ENCODE results near the gene LIX1. TPM values are rescaled to one million over a fixed set of nuclear protein-coding genes. Genes with fewer than 3 reads are reported as not detected.
"Not testable (repeated sequence)": the region's sequence is repeated elsewhere in the genome, so short reads cannot be mapped to it uniquely, and the experiment has no call there.

Gene LIX1
- total RNA-seq, 4 donors from 2014 or later: under 0.01 TPM; not detected in 2

DNA sequence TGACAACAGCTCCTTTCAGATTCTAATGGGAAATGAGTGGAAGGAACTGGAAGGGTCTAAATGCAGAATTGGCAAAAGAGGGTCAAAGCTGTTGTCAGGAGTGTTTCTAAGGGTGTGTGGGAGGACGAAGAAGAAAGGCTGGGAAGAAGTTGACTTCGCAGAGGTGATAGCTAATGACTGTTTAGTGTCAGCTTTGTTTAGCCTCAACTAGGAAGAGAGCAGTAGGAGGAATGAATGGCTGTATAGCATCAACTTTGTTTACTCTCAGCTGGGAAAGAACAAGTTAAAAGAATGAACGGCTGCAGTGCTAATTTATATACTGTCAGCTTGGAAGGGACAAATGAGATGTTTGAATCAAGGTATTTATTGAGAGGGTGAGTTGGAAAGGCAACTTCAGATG is 5.9 kb upstream of the LIX1 start:
- Histone ChIP-seq H3K27me3 (no peaks in the 10 kb centered on the region), H3K27ac (no peak overlapping the region), H3K36me3 (no peaks in the 10 kb centered on the region), H3K4me1 (no peaks in the 10 kb centered on the region), H3K9me3 (no peaks in the 10 kb centered on the region), H3K4me3 (no peak overlapping the region)
- TF ChIP-seq, protein P1, sequence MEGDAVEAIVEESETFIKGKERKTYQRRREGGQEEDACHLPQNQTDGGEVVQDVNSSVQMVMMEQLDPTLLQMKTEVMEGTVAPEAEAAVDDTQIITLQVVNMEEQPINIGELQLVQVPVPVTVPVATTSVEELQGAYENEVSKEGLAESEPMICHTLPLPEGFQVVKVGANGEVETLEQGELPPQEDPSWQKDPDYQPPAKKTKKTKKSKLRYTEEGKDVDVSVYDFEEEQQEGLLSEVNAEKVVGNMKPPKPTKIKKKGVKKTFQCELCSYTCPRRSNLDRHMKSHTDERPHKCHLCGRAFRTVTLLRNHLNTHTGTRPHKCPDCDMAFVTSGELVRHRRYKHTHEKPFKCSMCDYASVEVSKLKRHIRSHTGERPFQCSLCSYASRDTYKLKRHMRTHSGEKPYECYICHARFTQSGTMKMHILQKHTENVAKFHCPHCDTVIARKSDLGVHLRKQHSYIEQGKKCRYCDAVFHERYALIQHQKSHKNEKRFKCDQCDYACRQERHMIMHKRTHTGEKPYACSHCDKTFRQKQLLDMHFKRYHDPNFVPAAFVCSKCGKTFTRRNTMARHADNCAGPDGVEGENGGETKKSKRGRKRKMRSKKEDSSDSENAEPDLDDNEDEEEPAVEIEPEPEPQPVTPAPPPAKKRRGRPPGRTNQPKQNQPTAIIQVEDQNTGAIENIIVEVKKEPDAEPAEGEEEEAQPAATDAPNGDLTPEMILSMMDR (IDR thresholded peaks at IDR 0.05): no peak
- TF ChIP-seq EP300 (IDR thresholded peaks at IDR 0.05): no peak
- no peak for TF ChIP-seq POLR2A (IDR thresholded peaks at IDR 0.05)
- DNase-seq (ENCODE audit: low spot score in 2 of 2): no peak
- WGBS, 2 donors: 23 to 28% methylated on average over 3 of the region's 3 CpGs

DNA sequence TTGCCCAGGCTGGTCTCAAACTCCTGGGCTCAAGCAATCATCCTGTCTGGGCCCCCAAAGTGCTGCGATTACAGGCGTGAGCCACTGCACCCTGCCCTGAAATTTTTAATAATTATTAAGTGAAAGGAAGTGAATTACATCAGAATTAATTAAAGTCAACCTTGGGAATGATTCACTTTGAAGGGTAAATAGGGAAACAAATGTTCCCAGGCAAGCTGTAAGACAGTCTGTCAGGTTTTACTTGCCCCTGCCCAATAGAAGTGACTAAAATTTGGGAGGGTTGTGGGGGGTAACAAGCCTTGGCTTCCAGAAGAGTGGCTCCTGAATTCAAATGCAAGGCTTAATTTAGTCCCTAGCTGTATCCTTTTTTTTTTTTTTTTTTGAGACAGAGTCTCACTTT is 1.3 kb upstream of the LIX1 start:
- Histone ChIP-seq H3K27ac (no peak overlapping the region), H3K4me3 (no peak overlapping the region), H3K9me3 (no peaks in the 10 kb centered on the region), H3K27me3 (no peaks in the 10 kb centered on the region), H3K36me3 (no peaks in the 10 kb centered on the region), H3K4me1 (peaks cover 0 to 9% (median 0%) of the 10 kb centered on the region in 4 donors)
- DNase-seq (ENCODE audit: low spot score in 2 of 2): no peak
- 98 to 100% methylated on average over 2 of the region's 2 CpGs for WGBS, 2 donors
- no peak for TF ChIP-seq POLR2A (IDR thresholded peaks at IDR 0.05)
- no peak for TF ChIP-seq EP300 (IDR thresholded peaks at IDR 0.05)
- TF ChIP-seq, protein P1 (IDR thresholded peaks at IDR 0.05): no peak

DNA sequence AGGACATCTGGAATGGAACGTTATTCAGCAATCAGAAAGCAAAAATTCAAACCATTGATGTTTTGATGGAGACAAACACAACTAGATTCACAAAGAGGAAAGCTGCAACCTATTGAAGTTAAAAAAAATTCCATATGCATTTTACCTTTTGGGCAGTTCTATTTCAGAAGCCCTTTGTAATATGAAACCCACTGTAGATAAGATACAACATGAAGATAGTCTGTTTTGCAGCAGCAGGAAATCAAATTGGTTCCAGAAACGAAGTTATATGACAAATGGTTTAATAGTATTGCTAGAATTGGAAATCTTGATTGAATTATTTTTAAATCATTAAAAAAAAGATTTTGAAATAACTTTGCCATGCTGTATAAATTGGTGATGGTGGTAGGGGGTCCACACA is 872 bp downstream of the LIX1 start:
- no peaks in the 10 kb centered on the region for H3K9me3 ChIP-seq
- H3K4me3 ChIP-seq: no peak overlapping the region
- H3K4me1 ChIP-seq: peaks cover 0 to 9% (median 0%) of the 10 kb centered on the region in 4 donors
- no peak for DNase-seq (ENCODE audit: low spot score in 2 of 2)
- TF ChIP-seq, protein P1 (IDR thresholded peaks at IDR 0.05): no peak
- TF ChIP-seq EP300 (IDR thresholded peaks at IDR 0.05): no peak
- TF ChIP-seq POLR2A (IDR thresholded peaks at IDR 0.05): no peak
- H3K27me3 ChIP-seq: no peaks in the 10 kb centered on the region
- WGBS, 2 donors: 63 to 75% methylated on average over 2 of the region's 2 CpGs
- H3K36me3 ChIP-seq: no peaks in the 10 kb centered on the region
- no peak overlapping the region for H3K27ac ChIP-seq

DNA sequence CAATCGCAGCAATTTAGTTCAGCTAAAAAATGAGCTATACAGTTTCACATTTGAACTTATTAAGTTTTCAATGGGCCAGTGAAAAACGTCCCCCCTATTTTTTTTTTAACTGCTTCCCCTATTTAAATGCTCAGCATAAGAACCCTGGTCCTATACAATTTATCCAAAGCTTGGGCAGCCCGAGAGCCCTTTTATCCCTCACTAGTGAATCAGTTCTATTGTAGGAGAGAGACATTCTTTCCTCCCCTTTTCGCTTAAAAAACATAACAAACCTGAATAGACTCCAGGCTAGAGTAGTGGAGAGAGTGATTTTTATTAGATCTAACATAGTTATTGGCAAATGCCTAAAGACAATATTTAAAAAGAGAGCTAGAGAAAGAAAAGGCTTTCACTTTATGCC is 1.4 kb downstream of the LIX1 start:
- H3K27ac ChIP-seq: no peak overlapping the region
- H3K36me3 ChIP-seq: no peaks in the 10 kb centered on the region
- H3K27me3 ChIP-seq: no peaks in the 10 kb centered on the region
- TF ChIP-seq, protein P1 (IDR thresholded peaks at IDR 0.05): no peak
- no peak for TF ChIP-seq EP300 (IDR thresholded peaks at IDR 0.05)
- TF ChIP-seq POLR2A (IDR thresholded peaks at IDR 0.05): no peak
- peaks cover 0 to 9% (median 0%) of the 10 kb centered on the region in 4 donors for H3K4me1 ChIP-seq
- H3K9me3 ChIP-seq: no peaks in the 10 kb centered on the region
- WGBS, 2 donors: 37 to 40% methylated on average over 4 of the region's 4 CpGs
- H3K4me3 ChIP-seq: no peak overlapping the region
- no peak for DNase-seq (ENCODE audit: low spot score in 2 of 2)

DNA sequence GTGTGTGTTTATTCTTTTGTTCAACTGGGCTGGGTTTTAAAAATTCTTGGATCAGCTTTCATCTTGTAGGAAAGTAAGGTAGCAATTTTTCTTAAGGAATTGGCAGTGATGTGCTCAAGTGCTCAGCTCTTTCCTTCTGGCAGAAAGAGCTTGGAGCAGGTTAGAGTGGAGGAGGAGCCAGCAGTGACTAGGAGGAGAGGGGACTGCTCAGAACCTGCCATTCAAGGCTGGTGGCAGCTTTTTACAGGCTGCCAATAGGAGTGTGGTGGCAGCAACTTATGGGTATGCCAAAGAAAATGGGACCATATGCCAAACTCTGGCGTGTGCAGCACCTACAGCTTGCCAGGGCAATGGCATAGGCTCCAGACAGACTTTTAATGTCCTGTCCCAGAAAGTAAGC is 2.2 kb downstream of the LIX1 start:
- H3K9me3 ChIP-seq; H3K4me3 ChIP-seq; H3K36me3 ChIP-seq; H3K4me1 ChIP-seq; DNase-seq (ENCODE audit: low spot score in 2 of 2); H3K27ac ChIP-seq; H3K27me3 ChIP-seq: not testable (repeated sequence)
- WGBS, 2 donors: 54 to 58% methylated on average over 1 of the region's 1 CpG

DNA sequence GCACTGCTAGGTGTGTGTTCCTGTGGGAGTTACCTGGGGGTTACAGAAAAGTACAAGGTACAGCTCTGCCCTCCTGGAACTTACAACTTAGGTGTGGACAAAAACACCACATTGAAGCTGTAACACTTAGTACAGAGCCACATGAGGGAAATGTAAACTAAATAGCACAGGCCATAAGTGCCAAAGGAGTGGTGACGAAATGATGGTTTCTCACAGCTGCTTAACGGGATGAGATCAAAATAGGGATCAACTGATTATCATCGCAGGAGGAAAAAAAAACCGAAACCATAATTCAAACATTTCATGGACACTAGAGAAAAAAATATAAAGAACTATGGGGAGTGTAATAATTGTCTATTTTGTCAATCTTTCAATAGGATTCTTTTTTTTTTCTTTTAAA is 5.9 kb downstream of the LIX1 start:
- TF ChIP-seq, protein P1 (IDR thresholded peaks at IDR 0.05): no peak
- TF ChIP-seq EP300 (IDR thresholded peaks at IDR 0.05): no peak
- TF ChIP-seq POLR2A (IDR thresholded peaks at IDR 0.05): no peak
- Histone ChIP-seq H3K4me1 (no peaks in the 10 kb centered on the region), H3K4me3 (no peak overlapping the region), H3K27ac (no peak overlapping the region), H3K27me3 (no peaks in the 10 kb centered on the region), H3K9me3 (no peaks in the 10 kb centered on the region), H3K36me3 (no peaks in the 10 kb centered on the region)
- no peak for DNase-seq (ENCODE audit: low spot score in 2 of 2)
- WGBS, 2 donors: 70 to 78% methylated on average over 4 of the region's 4 CpGs
